Adipocyte (in vitro differentiated cells): ENCODE data around the gene KAT2B.

Experiments
- DNase-seq: peaks from one replicate; pipeline ENCODE4 v3.0.0-alpha.2; 2015; ENCODE audit warnings: low read depth
- H3K27me3 ChIP-seq: replicated peaks from 2 replicates; pipeline ENCODE4 v1.7.0; 2013; ENCODE audit warnings: mild to moderate bottlenecking, low read length, moderate library complexity; ENCODE audit not compliant: control insufficient read depth, insufficient read depth
- H3K36me3 ChIP-seq: 2 replicates; pipeline ENCODE4 v1.7.0; 2013; ENCODE audit warnings: low read length, mild to moderate bottlenecking, moderate library complexity; ENCODE audit not compliant: control insufficient read depth, insufficient read depth, severe bottlenecking
- H3K4me1 ChIP-seq: 2 replicates; pipeline ENCODE4 v1.7.0; 2013; ENCODE audit warnings: mild to moderate bottlenecking, low read length, moderate library complexity; ENCODE audit not compliant: control insufficient read depth, insufficient read depth
- H3K4me3 ChIP-seq: 2 replicates; pipeline ENCODE4 v1.7.0; 2013; ENCODE audit warnings: mild to moderate bottlenecking, low read length, moderate library complexity
- H3K9ac ChIP-seq: 2 replicates; pipeline ENCODE4 v1.7.0; 2013; ENCODE audit warnings: mild to moderate bottlenecking, low read length, moderate library complexity
- H3K9me3 ChIP-seq: 2 replicates; pipeline ENCODE4 v1.7.0; 2013; ENCODE audit warnings: mild to moderate bottlenecking, low read length, moderate library complexity; ENCODE audit not compliant: control insufficient read depth

Gene KAT2B

GRCh38 chr3:20103731-20104130, 63.5 kb downstream of the KAT2B start:
- H3K27me3 ChIP-seq: no peaks in the 10 kb centered on the region
- no peaks in the 10 kb centered on the region for H3K36me3 ChIP-seq
- H3K4me3 ChIP-seq: no peak overlapping the region
- no peak overlapping the region for H3K9ac ChIP-seq
- no peaks in the 10 kb centered on the region for H3K4me1 ChIP-seq
- H3K9me3 ChIP-seq: no peaks in the 10 kb centered on the region
- DNase-seq: no peak

GRCh38 chr3:20104167-20104661, 64.0 kb downstream of the KAT2B start:
- Histone ChIP-seq H3K36me3 (no peaks in the 10 kb centered on the region), H3K9ac (no peak overlapping the region), H3K4me3 (no peak overlapping the region), H3K9me3 (no peaks in the 10 kb centered on the region), H3K27me3 (no peaks in the 10 kb centered on the region), H3K4me1 (no peaks in the 10 kb centered on the region)
- DNase-seq: no peak

- Histone ChIP-seq H3K4me1 (no peaks in the 10 kb centered on the region), H3K9me3 (no peaks in the 10 kb centered on the region), H3K36me3 (no peaks in the 10 kb centered on the region), H3K4me3 (no peak overlapping the region), H3K27me3 (no peaks in the 10 kb centered on the region), H3K9ac (no peak overlapping the region)
- no peak for DNase-seq
Observed at GRCh38 chr3:20105513-20106280, 65.5 kb downstream of the KAT2B start.

- no peaks in the 10 kb centered on the region for H3K27me3 ChIP-seq
- DNase-seq: no peak
- no peaks in the 10 kb centered on the region for H3K4me1 ChIP-seq
- H3K36me3 ChIP-seq: no peaks in the 10 kb centered on the region
- H3K9me3 ChIP-seq: no peaks in the 10 kb centered on the region
- no peak overlapping the region for H3K9ac ChIP-seq
- H3K4me3 ChIP-seq: no peak overlapping the region
Observed at GRCh38 chr3:20107722-20108121, 67.5 kb downstream of the KAT2B start.

DNA sequence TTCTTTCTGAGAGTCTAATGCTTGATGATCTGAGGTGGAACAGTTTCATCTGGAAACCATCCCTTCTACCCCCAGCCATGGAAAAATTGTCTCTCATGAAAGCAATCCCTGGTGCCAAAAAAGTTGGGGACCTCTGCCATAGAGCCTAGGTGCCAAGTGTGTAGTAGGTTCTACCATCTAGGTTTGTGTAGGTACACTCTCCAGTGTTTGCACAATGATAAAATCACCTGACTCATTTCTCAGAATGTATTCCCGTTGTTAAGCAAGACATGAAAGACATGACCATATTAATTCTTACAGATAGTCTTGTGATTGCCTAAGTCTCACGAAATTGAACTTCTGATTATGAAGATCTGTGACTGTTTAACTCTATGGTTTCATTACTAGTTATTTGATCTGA, 68.6 kb downstream of the KAT2B start:
- Histone ChIP-seq H3K9ac (no peak overlapping the region), H3K4me3 (no peak overlapping the region), H3K9me3 (no peaks in the 10 kb centered on the region), H3K36me3 (no peaks in the 10 kb centered on the region), H3K27me3 (no peaks in the 10 kb centered on the region), H3K4me1 (no peaks in the 10 kb centered on the region)
- no peak for DNase-seq

- Histone ChIP-seq H3K4me3 (no peak overlapping the region), H3K9me3 (no peaks in the 10 kb centered on the region), H3K27me3 (no peaks in the 10 kb centered on the region), H3K36me3 (no peaks in the 10 kb centered on the region), H3K4me1 (no peaks in the 10 kb centered on the region), H3K9ac (no peak overlapping the region)
- DNase-seq: no peak
Observed at GRCh38 chr3:20110826-20111225, 70.6 kb downstream of the KAT2B start.

GRCh38 chr3:20111836-20112235, 71.6 kb downstream of the KAT2B start:
- no peak for DNase-seq
- Histone ChIP-seq H3K9ac (no peak overlapping the region), H3K27me3 (no peaks in the 10 kb centered on the region), H3K4me3 (no peak overlapping the region), H3K4me1 (no peaks in the 10 kb centered on the region), H3K36me3 (no peaks in the 10 kb centered on the region), H3K9me3 (no peaks in the 10 kb centered on the region)

GRCh38 chr3:20121088-20121487, 80.8 kb downstream of the KAT2B start:
- no peaks in the 10 kb centered on the region for H3K27me3 ChIP-seq
- no peak for DNase-seq
- H3K36me3 ChIP-seq: no peaks in the 10 kb centered on the region
- H3K9ac ChIP-seq: no peak overlapping the region
- H3K4me1 ChIP-seq: no peaks in the 10 kb centered on the region
- H3K4me3 ChIP-seq: no peak overlapping the region
- no peaks in the 10 kb centered on the region for H3K9me3 ChIP-seq

DNA sequence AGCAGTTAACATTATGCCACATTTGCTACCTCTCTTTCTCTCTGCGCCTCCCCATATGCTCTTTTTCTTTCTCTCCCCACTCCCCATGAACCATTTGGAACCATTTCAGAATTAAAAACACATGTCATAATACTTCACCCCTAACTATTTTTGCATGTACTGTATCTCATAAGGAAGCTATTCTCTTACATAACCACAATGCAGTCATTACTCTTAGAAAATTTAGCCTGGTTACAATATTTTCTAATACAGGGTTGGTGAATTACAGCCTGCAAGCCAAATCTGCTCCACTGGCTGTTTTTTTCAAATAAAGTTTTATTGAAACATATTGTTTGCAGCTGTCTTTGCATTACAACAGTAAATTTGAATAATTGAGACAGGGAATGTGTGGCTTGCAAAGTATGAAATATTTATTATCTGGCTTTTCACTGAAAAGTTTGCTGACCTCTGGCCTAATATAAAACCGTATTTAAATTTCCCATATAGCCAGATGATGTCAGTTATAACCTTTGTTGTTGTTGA, 82.9 kb downstream of the KAT2B start:
- Histone ChIP-seq H3K9ac (no peak overlapping the region), H3K9me3 (no peaks in the 10 kb centered on the region), H3K4me1 (no peaks in the 10 kb centered on the region), H3K4me3 (no peak overlapping the region), H3K36me3 (no peaks in the 10 kb centered on the region), H3K27me3 (no peaks in the 10 kb centered on the region)
- peak; percentile 11 for DNase-seq

DNA sequence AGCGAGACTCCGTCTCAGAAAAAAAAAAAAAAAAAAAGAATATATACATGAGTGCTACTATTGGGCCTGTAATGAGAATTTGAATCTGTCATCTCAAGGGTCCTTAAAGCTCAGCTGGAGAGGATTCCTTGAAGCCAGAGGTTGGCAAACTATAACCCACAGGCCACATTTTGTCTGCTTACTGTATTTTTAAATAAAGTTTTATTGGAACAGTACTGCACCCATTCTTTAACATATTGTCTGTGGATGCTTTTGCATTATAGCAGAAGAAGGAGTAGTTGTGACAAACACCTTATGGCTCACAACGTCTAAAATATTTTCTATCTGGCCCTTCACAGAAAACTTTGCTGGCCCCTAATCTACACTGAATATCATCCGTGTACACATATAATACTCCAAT, 85.0 kb downstream of the KAT2B start:
- DNase-seq: no peak
- H3K27me3 ChIP-seq: no peaks in the 10 kb centered on the region

GRCh38 chr3:20125897-20126296, 85.7 kb downstream of the KAT2B start:
- H3K36me3 ChIP-seq: no peaks in the 10 kb centered on the region
- H3K4me1 ChIP-seq: no peaks in the 10 kb centered on the region
- no peak overlapping the region for H3K9ac ChIP-seq
- no peak overlapping the region for H3K4me3 ChIP-seq
- no peaks in the 10 kb centered on the region for H3K9me3 ChIP-seq
- no peak for DNase-seq
- H3K27me3 ChIP-seq: no peaks in the 10 kb centered on the region

More for the DNA sequence above, 85.0 kb downstream of the KAT2B start:
- H3K9me3 ChIP-seq: no peaks in the 10 kb centered on the region
- H3K4me3 ChIP-seq: no peak overlapping the region
- no peaks in the 10 kb centered on the region for H3K4me1 ChIP-seq
- H3K9ac ChIP-seq: no peak overlapping the region
- no peaks in the 10 kb centered on the region for H3K36me3 ChIP-seq
